CD4-positive, alpha-beta T cell (primary cell): ENCODE results near the gene AMZ1. TPM values are rescaled to one million over a fixed set of nuclear protein-coding genes. Genes with fewer than 3 reads are reported as not detected.

ENCODE experiments used
- ATAC-seq: fragments of 200-7000 bp; cut with Tn5 transposase; one replicate; pipeline ENCODE4 v1.10.0; 2022; ENCODE audit warnings: mild to moderate bottlenecking; ENCODE audit not compliant: poor library complexity
- CTCF ChIA-PET: fragments of 350-600 bp; sonication (Branson Sonifier 250); formaldehyde crosslinking; loops from one replicate; lab custom pipeline; 2021; ENCODE audit warnings: antibody characterized with exemption, inconsistent platforms; lab: Charles Lee
- POLR2A ChIA-PET: fragments of 350-600 bp; sonication (Branson Sonifier 250); formaldehyde crosslinking; loops from one replicate; lab custom pipeline; 2021; ENCODE audit warnings: antibody characterized with exemption, inconsistent platforms; lab: Charles Lee
- DNase-seq, 14 experiments: peaks; one replicate each; pipeline ENCODE4 v3.0.0-alpha.2; 2013 to 2020; ENCODE audit warnings: mixed read lengths in 2 of 14
- H3K27ac ChIP-seq, 2 donors: one replicate each; pipeline versions ENCODE4 v1.5.1 to v1.7.0; 2013; ENCODE audit warnings: low read length in 2 of 2, low read depth in 1 of 2, mild to moderate bottlenecking in 1 of 2
- H3K27me3 ChIP-seq, 2 experiments: 1 replicate in 1 of 2; 2 replicates in 1 of 2; pipeline versions ENCODE4 v1.6.1 to v1.7.0; 2013; ENCODE audit warnings: low read length in 2 of 2, control low read depth in 1 of 2, mild to moderate bottlenecking in 1 of 2, moderate library complexity in 1 of 2; ENCODE audit not compliant: insufficient read depth in 2 of 2, control insufficient read depth in 1 of 2
- H3K36me3 ChIP-seq: one replicate; pipeline ENCODE4 v1.6.1; 2013; ENCODE audit warnings: low read length, control low read depth; ENCODE audit not compliant: insufficient read depth
- H3K4me1 ChIP-seq: one replicate; pipeline ENCODE4 v1.6.1; 2013; ENCODE audit warnings: low read length, control low read depth; ENCODE audit not compliant: insufficient read depth
- H3K4me3 ChIP-seq: one replicate; pipeline ENCODE4 v1.5.1; 2013; ENCODE audit warnings: mild to moderate bottlenecking, low read length, moderate library complexity
- H3K9me3 ChIP-seq, 2 experiments: 1 replicate in 1 of 2; 2 replicates in 1 of 2; pipeline versions ENCODE4 v1.6.1 to v1.7.0; 2013; ENCODE audit warnings: low read length in 2 of 2, mild to moderate bottlenecking in 2 of 2, control low read depth in 1 of 2, moderate library complexity in 1 of 2; ENCODE audit not compliant: control insufficient read depth in 1 of 2, insufficient read depth in 1 of 2
- H3K27ac Mint-ChIP-seq: one replicate; pipeline ENCODE4 v1.8.0; 2020; ENCODE audit warnings: mixed read lengths
- H3K27me3 Mint-ChIP-seq: one replicate; pipeline ENCODE4 v1.8.0; 2021; ENCODE audit warnings: mixed read lengths
- H3K36me3 Mint-ChIP-seq: one replicate; pipeline ENCODE4 v1.8.0; 2021; ENCODE audit warnings: low read depth, mixed read lengths
- H3K4me1 Mint-ChIP-seq: one replicate; pipeline ENCODE4 v1.8.0; 2021; ENCODE audit warnings: low read depth, mixed read lengths
- H3K4me3 Mint-ChIP-seq: one replicate; pipeline ENCODE4 v1.8.0; 2020; ENCODE audit warnings: mild to moderate bottlenecking, mixed read lengths
- H3K9me3 Mint-ChIP-seq: one replicate; pipeline ENCODE4 v1.8.0; 2020; ENCODE audit warnings: mixed read lengths
- intact Hi-C, 2 experiments: fragments of 100-400 bp; cut with DNase I in 1 of 2; cut with micrococcal nuclease in 1 of 2; formaldehyde crosslinking; loops; one replicate each; pipeline versions ENCODE4 v1.15.1 to v1.9.0; 2023 to 2025; cut with DNase I, micrococcal nuclease
- total RNA-seq, 174 experiments: library from RNA in 2 of 174; stranded (reverse) in 2 of 174; gene quantifications; one replicate each; pipeline ENCODE4 v1.2.3 and lab custom pipeline; 2021 to 2026
- TF ChIP-seq, protein P1 (sequence below): fragments of 200-600 bp; IDR thresholded peaks from one replicate; pipeline ENCODE4 v1.8.0; 2022; ENCODE audit warnings: antibody characterized with exemption, mild to moderate bottlenecking

The AMZ1 gene
- total RNA-seq, 2 experiments from 2014 or later, result 0.25 to 0.36 TPM

DNA sequence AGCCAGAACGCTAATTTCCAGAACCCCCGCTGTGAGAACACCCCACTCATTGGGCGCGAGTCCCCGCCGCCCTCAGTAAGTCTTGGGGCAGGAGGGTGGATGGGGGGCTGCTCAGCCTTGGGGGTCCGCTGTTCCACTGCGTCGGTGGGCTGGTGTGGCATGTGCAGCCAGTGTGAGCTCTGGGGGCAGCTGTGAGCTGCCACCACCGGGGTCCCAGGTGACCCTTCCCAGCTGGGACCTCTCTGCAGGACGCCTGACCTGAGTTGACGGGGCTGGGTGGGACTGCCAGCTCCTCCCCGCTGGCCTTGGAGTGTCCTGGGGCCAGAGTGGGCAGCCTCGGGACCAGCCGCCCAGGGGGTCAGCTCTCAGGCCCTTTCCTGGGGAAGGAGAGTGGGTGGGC, 29.1 kb upstream of the AMZ1 start:
- H3K4me1 ChIP-seq, result no peaks in the 10 kb centered on the region
- Mint-ChIP-seq H3K9me3 (no peaks in the 10 kb centered on the region), H3K27me3 (no peaks in the 10 kb centered on the region), H3K4me1 (no peaks in the 10 kb centered on the region), H3K36me3 (peaks cover 6% of the 10 kb centered on the region), H3K27ac (no peak overlapping the region), H3K4me3 (no peak overlapping the region)
- intact Hi-C loops, result loop anchor here in 1 of 2 experiments (5.0 kb wide), 1 partner anchor 47 kb away; no protein-coding TSS in a partner anchor
- H3K36me3 ChIP-seq, result no peaks in the 10 kb centered on the region
- H3K9me3 ChIP-seq, result no peaks in the 10 kb centered on the region
- no peaks in the 10 kb centered on the region for H3K27me3 ChIP-seq
- no peak overlapping the region for H3K4me3 ChIP-seq
- TF ChIP-seq, protein P1, sequence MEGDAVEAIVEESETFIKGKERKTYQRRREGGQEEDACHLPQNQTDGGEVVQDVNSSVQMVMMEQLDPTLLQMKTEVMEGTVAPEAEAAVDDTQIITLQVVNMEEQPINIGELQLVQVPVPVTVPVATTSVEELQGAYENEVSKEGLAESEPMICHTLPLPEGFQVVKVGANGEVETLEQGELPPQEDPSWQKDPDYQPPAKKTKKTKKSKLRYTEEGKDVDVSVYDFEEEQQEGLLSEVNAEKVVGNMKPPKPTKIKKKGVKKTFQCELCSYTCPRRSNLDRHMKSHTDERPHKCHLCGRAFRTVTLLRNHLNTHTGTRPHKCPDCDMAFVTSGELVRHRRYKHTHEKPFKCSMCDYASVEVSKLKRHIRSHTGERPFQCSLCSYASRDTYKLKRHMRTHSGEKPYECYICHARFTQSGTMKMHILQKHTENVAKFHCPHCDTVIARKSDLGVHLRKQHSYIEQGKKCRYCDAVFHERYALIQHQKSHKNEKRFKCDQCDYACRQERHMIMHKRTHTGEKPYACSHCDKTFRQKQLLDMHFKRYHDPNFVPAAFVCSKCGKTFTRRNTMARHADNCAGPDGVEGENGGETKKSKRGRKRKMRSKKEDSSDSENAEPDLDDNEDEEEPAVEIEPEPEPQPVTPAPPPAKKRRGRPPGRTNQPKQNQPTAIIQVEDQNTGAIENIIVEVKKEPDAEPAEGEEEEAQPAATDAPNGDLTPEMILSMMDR, result no peak
- DNase-seq, result no peak
- ChIA-PET CTCF (no interaction called here), POLR2A (no interaction called here)
- no peak for ATAC-seq
- H3K27ac ChIP-seq, result no peak overlapping the region

DNA sequence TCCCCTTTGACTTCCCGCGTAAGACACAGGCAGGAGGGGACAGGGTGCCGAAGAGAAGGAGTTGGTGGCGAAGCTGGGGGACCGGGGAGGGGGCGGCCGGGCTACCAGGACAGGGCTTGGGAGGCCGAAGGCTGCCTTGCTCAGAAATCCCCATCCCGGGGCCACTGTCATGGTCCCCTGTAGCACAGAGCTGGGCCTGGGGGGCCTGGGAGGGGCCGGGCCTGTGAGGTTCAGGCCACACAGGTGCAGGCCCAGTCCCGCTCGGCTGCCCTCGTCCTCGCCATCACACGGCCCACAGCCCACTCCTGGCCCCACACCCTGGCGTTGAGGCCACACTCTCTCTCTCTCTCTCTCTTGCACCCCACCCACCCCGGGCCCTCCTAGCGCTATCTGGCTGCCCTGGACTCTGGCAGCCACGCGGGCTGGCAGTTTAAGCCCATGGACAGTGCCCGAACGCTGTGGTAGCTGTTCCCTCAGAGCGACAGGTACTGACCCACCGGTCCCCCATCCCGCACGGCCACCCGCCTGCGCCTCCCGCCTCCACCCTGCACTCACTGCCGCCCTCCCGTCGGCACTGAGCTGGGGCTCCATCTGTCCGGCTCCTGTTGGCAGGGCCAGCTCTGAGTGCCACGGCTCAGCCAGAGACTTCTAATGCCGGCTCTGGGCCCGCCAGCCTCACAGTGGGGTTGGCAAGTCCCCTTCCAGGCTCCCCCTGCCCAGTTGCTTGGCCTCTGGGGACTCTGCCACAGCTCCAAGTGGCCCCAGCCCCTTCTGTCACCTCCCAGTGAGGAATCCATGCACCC, 28.2 kb upstream of the AMZ1 start:
- H3K36me3 ChIP-seq, result no peaks in the 10 kb centered on the region
- no peaks in the 10 kb centered on the region for H3K27me3 ChIP-seq
- TF ChIP-seq, protein P1, result no peak
- no peak overlapping the region for H3K4me3 Mint-ChIP-seq
- H3K4me1 ChIP-seq, result no peaks in the 10 kb centered on the region
- intact Hi-C loops, result loop anchor here in 1 of 2 experiments (5.0 kb wide), 1 partner anchor 47 kb away; no protein-coding TSS in a partner anchor
- no peaks in the 10 kb centered on the region for H3K4me1 Mint-ChIP-seq
- no peaks in the 10 kb centered on the region for H3K9me3 ChIP-seq
- no peak overlapping the region for H3K27ac ChIP-seq
- DNase-seq (no peak), ATAC-seq (no peak)
- H3K9me3 Mint-ChIP-seq, result no peaks in the 10 kb centered on the region
- CTCF ChIA-PET, result no interaction called here
- POLR2A ChIA-PET, result no interaction called here
- no peak overlapping the region for H3K4me3 ChIP-seq
- H3K36me3 Mint-ChIP-seq, result peaks cover 6% of the 10 kb centered on the region
- H3K27me3 Mint-ChIP-seq, result no peaks in the 10 kb centered on the region
- no peak overlapping the region for H3K27ac Mint-ChIP-seq

DNA sequence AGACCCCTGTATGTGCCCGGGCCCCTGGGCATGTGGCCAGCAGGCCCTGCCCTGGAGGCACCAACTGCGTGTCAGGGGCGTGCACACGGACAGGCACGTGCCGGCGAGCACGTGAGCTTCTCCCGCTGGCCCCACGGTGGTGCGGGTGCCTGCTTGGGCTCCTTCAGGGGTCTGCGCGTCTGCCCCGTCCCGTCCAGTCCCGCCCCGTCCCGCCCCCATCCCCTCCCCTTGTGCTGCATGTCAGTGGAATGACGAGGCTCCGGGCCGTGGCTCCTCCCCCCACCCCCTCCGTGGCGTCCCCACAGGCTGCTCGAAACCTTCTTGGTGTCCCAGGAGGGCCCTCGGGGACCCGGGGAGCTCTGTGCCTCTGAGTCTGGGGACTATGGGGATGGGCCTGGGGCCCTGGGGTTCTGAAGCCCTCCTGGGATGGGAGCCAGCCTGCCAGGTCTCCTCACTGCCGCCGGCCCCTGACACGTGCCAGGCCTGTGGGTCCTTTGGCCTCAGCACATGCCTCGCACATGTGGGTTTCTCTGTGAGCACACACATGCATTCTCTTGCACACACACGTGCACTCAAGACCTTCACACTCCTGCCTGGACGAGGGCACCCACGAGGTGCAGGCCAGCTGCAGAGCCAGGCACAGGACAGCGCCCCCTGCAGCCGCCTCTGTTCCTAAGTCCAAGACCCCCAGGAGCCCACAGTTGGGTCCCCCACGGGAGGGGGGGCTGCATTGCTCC, 27.5 kb upstream of the AMZ1 start:
- no peaks in the 10 kb centered on the region for H3K4me1 ChIP-seq
- no peak overlapping the region for H3K27ac ChIP-seq
- Mint-ChIP-seq H3K4me1 (no peaks in the 10 kb centered on the region), H3K27ac (no peak overlapping the region), H3K9me3 (no peaks in the 10 kb centered on the region), H3K4me3 (no peak overlapping the region), H3K36me3 (peaks cover 6% of the 10 kb centered on the region), H3K27me3 (no peaks in the 10 kb centered on the region)
- DNase-seq, result no peak
- H3K36me3 ChIP-seq, result no peaks in the 10 kb centered on the region
- ChIA-PET CTCF (no interaction called here), POLR2A (no interaction called here)
- ATAC-seq, result no peak
- H3K4me3 ChIP-seq, result no peak overlapping the region
- H3K9me3 ChIP-seq, result peaks cover 0 to 4% of the 10 kb centered on the region in 2 experiments
- TF ChIP-seq, protein P1, result no peak
- H3K27me3 ChIP-seq, result no peaks in the 10 kb centered on the region
- intact Hi-C loops, result no loop called here
